Mucosa of gallbladder (tissue), 1 donor: ENCODE measurements around the gene PSMG3. TPM values are rescaled to one million over a fixed set of nuclear protein-coding genes. Genes with fewer than 3 reads are reported as not detected.

Source experiments
- DNase-seq: peaks from one replicate; pipeline ENCODE4 v3.0.0-alpha.2; 2020; ENCODE audit warnings: low spot score
- total RNA-seq: library from RNA; stranded (reverse); gene quantifications from one replicate; pipeline ENCODE4 v1.2.1, GENCODE V29; 2021
- donor health status: DM: no; HTN: no; CAD: no.

The PSMG3 gene
- total RNA-seq, 1 donor from 2014 or later = 23.7 TPM

DNA sequence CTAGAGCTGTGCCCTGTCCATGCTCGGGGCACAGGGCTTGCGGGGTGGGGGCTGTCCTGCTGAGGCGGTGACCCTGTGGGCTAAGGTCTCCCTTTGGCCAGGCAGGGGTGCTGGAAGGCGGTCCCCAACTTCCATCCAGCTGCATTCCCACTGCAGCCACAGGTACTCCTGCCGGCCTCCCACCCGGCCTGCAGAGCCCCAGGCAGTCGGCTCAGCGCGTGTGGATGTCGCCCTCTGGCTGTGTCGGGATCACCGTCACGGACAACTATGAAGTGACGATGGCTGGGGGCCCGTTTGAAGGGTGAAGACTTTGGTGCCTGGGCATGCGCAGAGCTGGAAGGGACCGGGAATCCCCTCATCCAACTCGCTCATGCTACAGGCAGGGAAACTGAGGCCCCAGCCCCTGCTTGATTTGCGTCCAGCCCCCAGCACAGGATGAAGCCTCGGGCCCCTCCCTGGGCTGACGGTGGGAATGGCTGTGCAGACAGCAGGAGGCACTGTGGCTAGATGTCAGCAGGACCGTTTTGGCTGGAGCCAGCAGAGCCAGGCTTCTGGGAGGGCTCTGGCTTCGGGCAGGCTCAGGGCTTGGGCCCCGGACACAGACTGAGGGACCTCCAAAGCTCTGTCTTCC is 11.5 kb downstream of the PSMG3 start:
- no peak for DNase-seq

DNA sequence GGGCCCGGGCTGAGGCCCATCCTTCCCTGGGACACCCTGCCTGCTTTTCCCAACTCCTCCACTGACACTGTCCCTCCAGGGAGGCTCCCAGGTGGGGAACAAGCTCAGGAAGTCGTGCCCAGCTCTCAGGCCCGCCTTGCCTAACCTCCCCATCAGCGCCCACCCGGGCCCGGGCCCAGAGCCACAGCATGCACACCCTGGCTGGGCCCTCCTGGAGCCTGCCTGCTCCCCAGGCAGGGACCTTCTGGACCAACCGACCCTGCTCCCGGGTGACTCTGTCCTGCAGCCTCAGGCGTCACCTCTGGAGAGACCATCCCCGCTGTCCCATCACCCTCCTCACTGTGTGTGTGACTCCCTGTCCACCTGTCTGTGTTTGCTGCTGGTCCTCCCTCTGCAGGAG is 12.1 kb downstream of the PSMG3 start:
- no peak for DNase-seq

DNA sequence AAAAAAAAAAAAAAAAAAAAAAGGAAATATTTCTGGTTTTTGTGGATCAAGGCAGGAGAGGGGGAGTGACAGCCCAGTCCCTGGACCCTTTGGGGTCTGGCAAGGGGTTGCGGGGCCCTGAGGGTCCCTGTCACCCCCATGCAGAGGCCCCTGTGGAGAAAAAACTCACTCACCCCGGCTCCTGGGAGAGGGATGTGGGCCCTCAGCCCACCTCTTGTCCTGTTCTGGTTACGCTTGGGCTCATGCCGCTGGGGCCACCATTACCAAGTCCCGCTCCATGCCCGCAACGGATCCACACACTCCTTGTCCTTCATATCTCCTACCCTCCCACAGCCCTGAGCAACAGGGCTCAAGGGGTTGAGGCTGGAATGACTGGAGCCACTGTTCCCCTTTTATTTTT is 12.8 kb downstream of the PSMG3 start:
- DNase-seq = no peak

DNA sequence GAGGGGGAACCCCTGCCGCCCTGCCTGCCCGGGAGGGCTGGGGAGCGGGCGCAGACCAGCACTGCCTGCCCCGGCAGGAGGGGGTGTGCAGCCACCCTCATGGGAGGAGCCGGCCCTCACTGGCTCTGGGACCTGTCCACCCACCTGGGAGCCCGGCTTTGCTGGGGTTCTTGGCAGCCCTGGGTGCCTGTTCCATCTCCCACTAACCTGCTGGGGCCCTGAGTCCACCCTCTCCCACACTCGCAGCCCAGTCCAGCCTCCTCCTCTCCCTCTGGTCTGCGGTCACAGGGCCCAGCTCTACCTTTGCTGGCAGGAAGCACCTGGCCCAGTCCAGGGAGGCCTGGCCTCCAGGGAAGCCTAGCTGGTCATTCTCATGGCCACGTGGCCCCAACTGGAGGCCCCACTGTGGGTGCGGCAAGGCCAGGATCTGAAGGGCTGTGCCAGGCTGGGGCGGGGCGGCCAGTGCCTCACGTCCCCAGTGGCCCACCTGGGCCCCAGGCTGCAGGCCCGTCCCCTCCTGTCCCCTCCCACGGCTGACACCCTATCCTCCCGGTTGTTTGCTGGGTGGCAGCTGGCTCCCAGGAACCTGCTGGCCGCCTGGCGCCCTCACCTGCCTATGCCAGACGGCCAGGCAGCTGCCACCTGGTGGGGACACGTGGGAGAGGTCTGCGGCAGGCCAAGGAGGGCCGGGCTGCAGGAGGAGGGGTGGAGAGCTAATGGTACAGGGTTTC is 13.9 kb downstream of the PSMG3 start, which contains the start of gene TMEM184A:
Gene TMEM184A, minus strand, starts transcription at position 393 of the 731 bp plus-strand sequence. CDS start 721 bp downstream, outside the sequence.
- peak; percentile 92 for DNase-seq

DNA sequence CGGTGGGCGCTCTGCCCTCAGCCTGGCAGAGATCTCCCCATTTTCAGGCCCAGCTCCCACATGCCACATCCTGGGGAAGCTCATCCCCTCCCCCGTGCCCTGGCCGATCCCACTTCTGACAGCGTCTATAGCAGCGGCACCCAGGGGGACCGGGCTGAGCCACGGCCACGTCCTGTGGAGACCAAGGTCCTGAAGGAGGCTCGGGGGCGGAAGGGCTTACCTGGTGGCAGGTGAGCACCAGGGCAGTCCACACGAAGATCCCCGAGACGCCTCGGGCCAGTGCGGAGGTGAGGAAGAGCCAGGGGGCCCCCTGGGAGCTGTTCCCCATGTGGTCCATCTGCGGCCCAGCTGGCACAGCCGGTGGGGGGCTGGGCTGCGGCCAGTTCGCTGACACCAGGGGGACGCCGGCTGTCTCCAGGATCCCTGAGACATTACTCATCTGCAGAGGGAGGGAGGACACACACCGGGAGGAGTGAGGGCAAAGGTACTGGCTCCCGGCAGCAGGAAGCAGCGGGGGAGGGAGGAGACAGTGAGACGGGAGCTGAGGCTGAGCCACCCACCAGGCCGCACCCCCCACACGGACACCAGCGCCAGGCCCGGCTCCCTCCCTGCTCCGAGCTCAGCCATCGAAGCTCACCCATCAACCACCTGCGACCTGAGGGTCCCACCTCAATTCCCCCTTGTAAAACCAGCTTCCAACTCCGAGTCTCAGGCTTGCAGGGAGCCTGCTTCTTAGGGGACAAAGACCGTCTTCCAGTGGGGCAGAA is 14.6 kb downstream of the PSMG3 start:
- peak; percentile 86 for DNase-seq

DNA sequence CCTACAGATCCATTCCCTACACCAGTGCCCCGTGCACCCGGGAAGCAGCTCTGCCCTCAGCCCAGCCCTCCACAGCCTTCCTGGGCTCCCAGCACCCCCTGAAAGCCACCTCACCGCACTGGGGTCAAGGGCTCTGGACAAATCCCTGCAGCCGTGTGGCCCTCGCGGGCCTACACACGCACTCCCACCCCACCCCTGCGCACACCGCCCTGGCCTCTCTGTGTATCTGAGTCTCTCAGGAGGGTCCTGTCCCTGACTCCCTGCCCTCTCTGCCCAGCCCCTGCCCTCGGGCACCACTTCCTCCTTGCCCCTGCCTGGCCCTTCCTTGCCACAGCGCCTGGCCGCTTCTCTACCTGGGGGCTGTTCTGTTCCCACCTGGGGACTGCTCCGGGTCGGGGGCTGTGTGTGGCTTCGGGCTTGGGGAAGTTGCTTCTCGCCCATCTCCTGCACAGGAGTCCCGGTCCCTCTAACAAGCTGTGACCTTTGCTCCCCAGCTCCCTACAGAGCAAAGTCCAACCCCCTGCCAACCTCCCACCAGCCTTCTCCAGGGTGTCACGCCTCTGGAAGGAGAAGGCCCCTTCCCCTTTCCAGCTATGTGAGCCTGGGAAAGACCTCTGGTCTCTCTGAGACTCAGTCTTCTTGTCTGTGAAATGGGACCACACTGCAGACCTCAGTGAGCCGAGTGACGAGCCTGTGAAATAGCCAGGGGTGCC is 15.3 kb downstream of the PSMG3 start:
- no peak for DNase-seq

DNA sequence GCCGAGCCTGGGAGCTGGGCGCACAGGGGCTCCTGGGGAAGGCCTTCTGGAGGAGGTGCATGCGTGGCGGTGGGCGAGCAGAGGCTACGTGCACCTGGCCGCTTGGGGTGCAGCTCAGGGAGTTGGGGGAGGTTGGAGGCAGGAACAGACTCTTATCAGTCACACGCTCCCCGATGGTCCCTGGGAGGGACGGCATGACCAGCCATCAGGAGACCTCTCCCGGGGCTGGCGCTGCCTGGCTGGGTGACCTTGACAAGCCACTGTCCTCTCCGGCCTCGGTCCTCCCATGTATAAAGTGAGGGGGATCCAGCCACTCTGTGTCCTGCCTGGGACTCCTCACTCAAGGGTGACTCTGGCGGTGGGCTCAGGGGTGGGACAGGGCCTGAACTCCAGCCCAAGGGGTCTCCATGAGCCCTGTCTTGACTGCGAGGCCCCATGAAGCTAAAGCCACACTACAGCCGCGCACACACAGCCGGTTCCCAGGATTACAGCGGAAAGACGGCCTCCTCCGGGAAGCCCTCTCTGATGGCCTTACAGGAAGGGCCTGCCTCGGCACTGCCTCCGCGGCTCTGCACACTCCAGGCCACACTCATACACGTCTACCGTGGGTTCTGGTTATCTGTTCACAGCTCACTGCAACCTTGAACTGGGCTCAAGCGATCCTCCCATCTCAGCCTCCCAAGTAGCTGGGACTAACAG is 16.2 kb downstream of the PSMG3 start:
- no peak for DNase-seq

DNA sequence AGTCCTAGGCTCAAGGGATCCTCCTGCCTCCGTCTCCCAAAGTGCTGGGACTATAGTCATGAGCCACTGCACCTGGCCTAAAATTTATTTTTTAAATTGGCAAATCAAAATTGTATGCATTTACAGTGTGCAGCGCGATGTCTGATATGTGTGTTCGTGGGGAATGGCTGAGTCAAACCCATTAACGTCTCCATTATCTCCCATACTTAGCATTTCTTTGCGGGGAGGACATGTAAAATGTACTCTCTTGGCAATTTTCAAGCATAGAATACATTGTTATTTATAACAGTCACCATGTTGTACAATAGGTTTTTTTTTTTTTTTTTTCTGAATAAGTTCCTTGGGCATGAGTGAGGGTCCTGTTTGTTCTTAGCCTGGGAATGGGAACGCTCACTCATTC is 17.6 kb downstream of the PSMG3 start:
- no peak for DNase-seq

DNA sequence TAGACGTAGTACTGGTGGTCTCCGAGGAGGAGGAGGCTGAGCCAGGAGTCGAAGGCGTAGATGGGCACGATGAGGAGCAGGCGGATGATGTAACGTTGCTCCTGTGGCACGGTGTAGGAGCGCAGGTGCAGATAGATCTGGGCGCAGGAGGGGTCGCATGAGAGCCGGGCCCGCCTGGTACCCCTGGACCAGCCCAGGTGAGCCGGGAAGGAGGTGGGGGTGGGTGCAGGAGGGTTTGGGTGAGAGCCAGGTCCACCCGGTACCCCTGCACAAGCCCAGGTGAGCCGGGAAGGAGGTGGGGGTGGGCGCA is 19.0 kb downstream of the PSMG3 start:
- DNase-seq = no peak

DNA sequence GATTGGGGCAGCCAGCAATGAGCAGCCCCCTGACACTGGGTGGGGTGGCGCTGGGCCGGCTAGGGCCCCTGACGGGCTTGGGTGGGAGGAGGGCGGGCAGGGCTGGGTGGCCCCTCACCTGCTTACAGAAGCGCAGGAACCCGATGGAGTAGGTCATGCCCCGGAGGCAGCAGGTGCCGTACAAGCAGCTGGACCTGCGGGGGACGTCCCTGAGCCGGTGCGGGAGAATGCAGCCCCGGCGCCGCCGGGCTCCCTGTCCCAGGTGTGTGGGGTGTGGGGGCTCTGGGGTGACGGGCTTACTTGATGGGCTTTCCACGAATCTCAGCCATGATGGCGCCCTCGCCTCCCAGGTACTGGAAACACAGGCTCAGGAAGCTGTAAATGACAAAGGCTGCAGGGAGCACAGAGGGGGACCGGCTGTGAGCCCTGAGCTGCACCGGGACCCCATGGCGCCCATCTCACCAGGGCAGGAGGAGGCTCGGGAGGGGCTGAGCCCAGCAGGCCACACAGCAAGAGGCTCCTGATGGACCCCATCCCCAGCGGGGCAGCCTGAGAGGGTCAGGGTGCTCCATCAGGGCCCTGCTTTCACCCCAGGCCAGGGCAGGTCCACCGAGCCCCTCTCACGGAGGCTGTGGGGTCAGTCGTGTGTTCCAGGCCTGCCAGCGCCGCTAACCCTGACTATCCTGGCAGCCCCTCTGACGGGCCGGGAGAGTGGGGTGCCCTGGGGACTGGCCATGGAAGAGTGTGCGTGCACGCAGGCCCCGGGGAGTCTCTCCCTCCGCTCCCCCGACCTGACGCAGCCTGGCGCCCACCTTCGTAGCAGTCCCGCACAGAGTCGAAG is 19.6 kb downstream of the PSMG3 start:
- DNase-seq = no peak

DNA sequence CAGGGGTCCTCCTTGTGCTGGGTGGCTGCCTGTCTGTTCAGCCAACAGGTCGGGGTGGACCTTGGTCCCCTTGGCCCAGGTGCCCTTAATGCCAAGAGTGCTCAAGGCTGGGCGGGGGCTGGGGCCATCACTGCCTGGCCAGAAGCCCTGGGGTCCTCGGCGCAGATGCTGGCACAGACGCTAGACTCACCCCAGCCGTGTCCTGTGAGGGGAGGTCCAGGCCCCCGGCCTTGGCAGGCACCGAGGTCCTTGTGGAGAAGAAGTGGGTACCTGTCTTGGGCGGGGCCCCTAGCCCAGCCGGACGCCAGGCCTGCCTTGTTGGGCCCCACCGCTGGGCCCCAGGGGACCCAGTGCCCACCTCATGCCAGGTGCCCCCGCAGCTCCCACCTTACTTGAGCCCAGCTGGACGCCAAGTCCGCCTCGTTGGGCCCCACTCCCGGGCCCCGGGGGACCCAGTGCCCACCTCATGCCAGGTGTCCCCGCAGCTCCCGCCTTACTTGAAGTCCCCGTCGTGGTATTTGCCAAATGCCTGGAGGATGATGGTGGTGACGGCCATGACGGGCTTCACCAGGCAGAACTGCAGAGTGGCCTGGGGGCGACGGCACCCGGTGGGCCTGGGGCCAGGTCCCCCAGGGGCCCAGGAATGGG is 20.4 kb downstream of the PSMG3 start:
- DNase-seq = no peak

DNA sequence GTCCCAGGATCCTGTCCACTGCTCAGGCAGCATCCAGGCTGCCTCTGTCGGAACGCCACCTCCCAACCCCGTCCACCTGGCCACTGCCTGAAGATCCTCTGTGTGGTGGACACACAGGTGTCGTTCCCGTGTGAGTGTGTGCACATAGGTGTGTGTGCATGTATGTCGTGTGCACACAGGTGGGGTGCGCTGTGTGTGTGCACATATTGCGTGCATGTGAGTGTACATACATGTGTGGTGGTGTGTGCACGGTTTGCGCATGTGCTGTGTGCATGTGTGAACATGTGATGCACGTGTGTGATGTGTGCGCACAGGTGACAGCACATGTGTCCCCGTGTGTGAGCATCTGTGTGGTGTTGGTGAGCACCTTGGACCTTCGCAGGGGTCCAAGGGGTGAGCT is 20.9 kb downstream of the PSMG3 start:
- no peak for DNase-seq

DNA sequence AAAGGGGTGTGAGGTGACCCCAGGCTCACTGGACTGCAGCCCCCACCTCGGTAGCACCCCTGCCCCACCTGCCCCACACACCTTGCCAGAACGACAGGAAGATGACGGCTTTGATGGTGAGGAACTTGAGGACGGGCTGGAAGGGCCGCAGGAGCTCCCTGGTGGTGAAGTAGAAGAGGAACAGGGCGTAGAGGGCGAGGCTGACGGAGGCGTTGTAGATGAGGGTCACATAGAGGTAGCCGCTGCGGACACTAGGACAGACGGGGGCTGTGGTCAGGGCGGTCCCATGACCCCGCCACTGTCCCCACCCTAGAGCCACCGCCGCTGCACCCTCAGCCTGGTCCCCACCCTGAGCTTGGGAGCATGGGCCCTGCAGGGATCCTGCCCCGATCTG is 21.4 kb downstream of the PSMG3 start:
- DNase-seq = no peak

DNA sequence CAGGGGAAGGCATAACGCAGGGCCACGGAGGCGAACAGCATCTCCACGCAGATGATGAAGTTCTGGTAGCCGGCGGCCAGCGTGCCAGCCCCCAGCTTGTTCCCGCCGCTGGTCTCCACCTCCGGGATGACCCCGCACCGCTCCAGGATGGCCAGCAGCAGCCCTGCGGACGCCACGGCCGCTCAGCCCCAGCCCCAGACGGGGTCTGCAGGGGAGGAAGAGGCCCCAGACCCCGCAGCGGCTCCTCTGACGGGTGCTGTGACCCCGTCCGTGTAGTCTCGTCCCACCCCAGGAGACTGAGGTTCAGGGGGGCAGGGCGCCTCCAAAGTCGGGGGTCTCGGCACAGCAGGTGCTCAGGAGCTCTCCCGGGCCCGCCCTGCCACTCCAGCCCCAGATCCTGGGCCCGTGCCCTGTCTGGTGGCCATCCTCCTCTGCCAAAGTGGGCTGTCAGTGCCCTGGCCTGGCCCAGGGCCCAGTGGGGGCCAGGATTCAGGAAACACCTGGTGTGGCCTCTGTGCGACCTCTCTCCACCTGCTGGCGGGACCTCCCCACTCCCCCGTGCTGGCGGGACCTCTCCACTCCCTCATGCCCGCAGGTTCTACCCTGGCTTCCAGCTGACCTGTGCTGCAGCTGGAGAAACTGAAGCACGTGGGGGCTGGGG is 21.9 kb downstream of the PSMG3 start:
- DNase-seq = no peak

DNA sequence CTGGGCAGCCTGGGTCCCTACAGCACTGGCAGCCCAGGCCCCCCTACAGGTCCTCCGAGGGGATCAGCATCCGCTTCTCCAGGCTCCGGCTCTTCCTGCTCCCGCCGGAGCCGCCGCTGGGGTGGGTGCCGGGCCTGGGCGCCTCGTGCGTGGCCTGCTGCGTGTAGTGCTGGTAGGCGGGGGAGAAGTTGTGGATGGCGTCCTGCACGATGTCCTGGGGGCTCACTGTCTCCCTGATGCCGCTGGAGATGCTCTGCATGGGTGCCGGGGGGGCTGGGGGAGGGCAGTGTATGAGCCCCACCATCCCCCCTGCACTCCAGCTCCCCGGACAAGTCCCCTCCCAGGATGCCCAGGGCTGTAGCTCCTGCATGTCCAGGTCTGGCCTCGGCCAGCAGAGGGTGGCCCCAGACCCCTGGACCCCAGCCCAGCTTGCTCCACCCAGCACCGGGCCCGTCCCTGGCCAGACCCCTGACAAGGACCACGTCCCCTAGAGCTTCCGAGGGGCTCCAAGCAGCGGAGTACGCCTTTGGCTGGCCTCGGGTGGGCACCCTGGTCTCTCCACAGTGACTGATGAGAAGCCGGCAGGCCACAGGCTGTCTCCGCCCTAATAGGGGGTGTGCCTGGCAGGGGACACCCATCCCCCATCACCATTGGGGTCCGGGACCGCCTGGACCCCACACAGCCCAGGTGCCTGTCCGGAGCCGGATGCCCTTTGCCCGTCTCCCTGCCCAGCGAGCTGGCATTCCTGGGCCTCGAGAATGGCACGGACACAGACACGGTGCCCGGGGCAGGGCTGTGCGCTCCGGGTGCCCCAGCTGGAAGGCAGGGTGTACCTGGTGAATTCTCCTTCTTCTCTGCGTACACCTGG is 22.7 kb downstream of the PSMG3 start:
- no peak for DNase-seq

DNA sequence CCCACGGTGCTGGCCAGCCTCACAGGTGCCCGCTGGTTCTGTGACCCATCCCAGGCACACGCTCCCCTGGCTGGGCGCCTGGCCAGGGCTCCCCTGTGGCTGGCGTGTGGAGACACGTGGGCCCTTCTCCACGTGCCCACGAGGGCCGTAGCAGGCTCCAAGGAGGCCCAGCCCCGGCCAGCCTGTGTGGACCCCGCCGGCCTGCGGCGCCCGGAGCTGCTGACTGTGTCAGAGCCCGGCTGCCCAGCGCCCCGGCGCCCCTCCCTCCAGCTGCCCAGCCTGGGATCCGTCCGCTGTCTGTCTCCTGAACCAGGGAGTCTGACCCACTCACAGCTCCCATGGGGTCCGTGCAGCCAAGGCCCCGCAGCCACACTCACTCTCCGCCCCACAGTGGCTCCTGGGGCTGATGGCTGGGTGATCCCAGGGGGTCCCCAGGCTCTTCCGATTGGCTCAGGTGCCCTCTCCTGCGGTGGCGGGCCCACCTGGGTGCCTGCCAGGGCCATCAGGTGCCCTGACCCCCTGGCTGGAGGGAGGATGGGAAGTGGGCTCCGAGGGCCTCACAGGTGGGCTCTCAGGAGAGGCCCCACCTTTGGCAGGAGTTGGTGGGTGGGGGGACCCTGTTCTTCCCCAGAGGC is 23.4 kb downstream of the PSMG3 start:
- no peak for DNase-seq

DNA sequence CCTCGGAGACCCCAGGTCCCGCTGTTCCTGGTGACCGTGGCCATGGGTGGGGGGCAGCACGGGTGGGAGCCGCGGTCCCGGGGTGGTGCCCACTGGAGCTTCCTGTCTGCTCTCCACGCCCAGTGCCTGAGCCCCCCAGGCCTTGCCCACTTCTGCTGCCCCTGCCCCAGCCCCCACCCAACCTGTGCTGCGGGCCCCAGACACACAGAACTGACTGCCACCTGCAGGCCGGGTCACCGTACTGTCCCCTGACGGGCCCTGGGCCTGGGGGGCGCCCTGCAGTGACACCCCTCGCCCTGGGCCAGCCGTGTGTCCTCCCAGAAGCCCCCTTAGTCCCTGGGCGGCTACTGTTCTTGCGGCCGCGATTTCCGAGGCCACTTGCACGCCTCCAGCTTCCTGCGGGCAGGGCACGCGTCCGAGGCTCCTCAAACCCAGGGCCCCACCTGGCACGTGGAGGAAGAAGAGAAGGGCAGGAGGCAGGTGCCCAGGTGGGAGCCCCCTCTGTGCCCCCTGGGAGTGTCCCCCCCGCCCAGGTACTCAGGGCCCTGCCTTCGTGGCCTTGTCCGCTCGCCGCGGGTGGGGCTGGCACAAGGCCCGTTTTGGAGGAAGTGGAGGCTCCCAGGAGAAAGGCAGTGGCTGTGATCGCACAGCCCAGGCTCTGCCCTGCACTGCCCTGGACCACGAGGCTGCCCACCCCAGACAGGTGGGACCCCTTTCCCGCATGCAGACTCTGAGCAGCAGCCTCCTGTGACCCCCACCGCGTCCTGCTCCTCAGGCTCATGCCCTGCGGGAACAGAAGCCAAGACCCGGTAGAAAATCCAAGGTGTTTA is 24.2 kb downstream of the PSMG3 start:
- no peak for DNase-seq
